Body of pancreas (tissue), 4 donors: ENCODE results near the gene PIGW. TPM values are rescaled to one million over a fixed set of nuclear protein-coding genes. Genes with fewer than 3 reads are reported as not detected.

Experiments used
- ATAC-seq: fragments of 150-250 bp; one replicate; pipeline ENCODE4 v1.9.1; 2016
- DNase-seq, 4 donors: peaks; one replicate each; pipeline ENCODE4 v3.0.0-alpha.2; 2019
- H3K27ac ChIP-seq, 4 donors: fragments of 200-600 bp; sonication (generic); 1 replicate in 3 of 4; 2 replicates in 1 of 4; pipeline versions ENCODE4 v1.5.1 to v1.6.1; 2016 to 2019; ENCODE audit warnings: mild to moderate bottlenecking in 1 of 4, mixed read lengths in 1 of 4, moderate library complexity in 1 of 4
- H3K27me3 ChIP-seq, 2 donors: fragments of 200-600 bp; sonication (generic); one replicate each; pipeline ENCODE4 v1.6.0; 2016; ENCODE audit warnings: mild to moderate bottlenecking in 1 of 2
- H3K36me3 ChIP-seq, 2 donors: fragments of 200-600 bp; sonication (generic); replicated peaks in 1 of 2; 2 replicates each; pipeline ENCODE4 v1.5.1; 2016; ENCODE audit warnings: low read depth in 2 of 2; ENCODE audit not compliant: insufficient read depth in 1 of 2
- H3K4me1 ChIP-seq: fragments of 200-600 bp; sonication (generic); one replicate; pipeline ENCODE4 v1.6.0; 2016
- H3K4me3 ChIP-seq, 2 donors: fragments of 200-600 bp; sonication (generic); 1 replicate in 1 of 2; 2 replicates in 1 of 2; pipeline ENCODE4 v1.5.1; 2016 to 2019
- H3K9me3 ChIP-seq, 3 donors: fragments of 200-600 bp; sonication (generic); 1 replicate in 2 of 3; 2 replicates in 1 of 3; pipeline ENCODE4 v1.5.1; 2016
- POLR2A ChIP-seq, 3 donors: fragments of 450-650 bp; IDR thresholded peaks; one replicate each; pipeline ENCODE4 v1.6.1; 2016; ENCODE audit warnings: antibody characterized with exemption in 3 of 3, mild to moderate bottlenecking in 2 of 3
- WGBS, 2 donors: methylation state at CpG; one replicate each; pipeline ENCODE4 v1.1.5; 2017; 5-methylcytosine and 5-hydroxymethylcytosine counted together
- intact Hi-C: fragments of 100-400 bp; cut with DNase I; formaldehyde crosslinking; loops from one replicate; pipeline ENCODE4 v1.15.1; 2023
- total RNA-seq, 2 donors: library from RNA; depleted of rRNA; stranded (reverse); fragments of >200 nt; gene quantifications; one replicate each; pipeline ENCODE4 v1.1.0, GENCODE V29; 2016
- TF ChIP-seq, protein P1 (sequence below), 7 experiments: fragments of 450-650 bp in 4 of 7; fragments of 200-600 bp in 3 of 7; sonication (generic) in 3 of 7; IDR thresholded peaks; one replicate each; pipeline ENCODE4 v1.5.1; 2016 to 2019; ENCODE audit warnings: antibody characterized with exemption in 7 of 7

PIGW gene
- total RNA-seq, 2 donors from 2014 or later: 2.6 TPM

DNA sequence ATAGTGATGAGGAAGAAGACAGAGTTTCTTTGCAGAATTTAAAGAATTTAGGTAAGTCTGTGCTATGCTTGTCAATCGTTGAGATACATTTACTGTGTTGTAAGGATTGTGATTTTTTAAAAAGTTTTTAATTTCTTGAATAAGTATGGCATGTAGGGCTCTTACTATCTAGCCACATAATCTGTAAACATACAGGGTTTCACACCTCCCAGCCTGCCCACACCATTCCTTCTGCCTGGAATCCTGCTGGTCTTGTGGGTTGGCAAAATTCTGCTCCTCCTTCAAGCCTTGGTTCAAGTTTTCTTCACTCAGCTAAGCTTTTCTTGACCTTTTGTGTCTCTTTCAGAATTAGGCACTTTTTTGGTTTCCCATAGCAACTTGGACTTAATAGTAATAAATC lies 40.8 kb upstream of the PIGW start:
- Histone ChIP-seq H3K27ac (no peak overlapping the region), H3K4me1 (peaks cover 7% of the 10 kb centered on the region), H3K4me3 (no peak overlapping the region), H3K9me3 (no peaks in the 10 kb centered on the region), H3K36me3 (peaks cover 4 to 19% of the 10 kb centered on the region in 2 donors), H3K27me3 (no peaks in the 10 kb centered on the region)
- TF ChIP-seq, protein P1, sequence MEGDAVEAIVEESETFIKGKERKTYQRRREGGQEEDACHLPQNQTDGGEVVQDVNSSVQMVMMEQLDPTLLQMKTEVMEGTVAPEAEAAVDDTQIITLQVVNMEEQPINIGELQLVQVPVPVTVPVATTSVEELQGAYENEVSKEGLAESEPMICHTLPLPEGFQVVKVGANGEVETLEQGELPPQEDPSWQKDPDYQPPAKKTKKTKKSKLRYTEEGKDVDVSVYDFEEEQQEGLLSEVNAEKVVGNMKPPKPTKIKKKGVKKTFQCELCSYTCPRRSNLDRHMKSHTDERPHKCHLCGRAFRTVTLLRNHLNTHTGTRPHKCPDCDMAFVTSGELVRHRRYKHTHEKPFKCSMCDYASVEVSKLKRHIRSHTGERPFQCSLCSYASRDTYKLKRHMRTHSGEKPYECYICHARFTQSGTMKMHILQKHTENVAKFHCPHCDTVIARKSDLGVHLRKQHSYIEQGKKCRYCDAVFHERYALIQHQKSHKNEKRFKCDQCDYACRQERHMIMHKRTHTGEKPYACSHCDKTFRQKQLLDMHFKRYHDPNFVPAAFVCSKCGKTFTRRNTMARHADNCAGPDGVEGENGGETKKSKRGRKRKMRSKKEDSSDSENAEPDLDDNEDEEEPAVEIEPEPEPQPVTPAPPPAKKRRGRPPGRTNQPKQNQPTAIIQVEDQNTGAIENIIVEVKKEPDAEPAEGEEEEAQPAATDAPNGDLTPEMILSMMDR (IDR thresholded peaks at IDR 0.05): no peak
- TF ChIP-seq POLR2A (IDR thresholded peaks at IDR 0.05): no peak
- intact Hi-C loops: no loop called here
- ATAC-seq (no peak), DNase-seq (no peak)
- WGBS, 2 donors: 82 to 86% methylated on average over 1 of the region's 1 CpG

DNA sequence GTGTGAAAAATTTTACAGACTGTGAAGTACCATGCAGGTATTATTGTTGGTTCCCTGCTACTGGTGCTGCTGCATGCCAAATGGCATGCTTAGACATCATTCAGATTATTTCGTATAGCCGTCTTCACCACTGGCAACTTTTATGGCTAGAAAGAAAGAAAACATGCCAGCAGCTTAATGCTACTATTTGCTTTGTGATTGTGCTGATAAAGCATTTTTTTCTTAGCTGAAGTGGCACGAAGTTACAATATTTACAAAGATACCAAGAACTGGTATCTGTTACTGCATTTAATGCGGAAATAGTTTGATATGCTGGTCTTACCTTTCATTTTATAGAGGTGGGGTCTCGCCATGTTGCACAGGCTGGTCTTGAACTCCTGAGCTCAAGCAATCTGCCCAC lies 40.1 kb upstream of the PIGW start:
- DNase-seq (no peak), ATAC-seq (no peak)
- H3K4me1 ChIP-seq: peaks cover 7% of the 10 kb centered on the region
- WGBS, 2 donors: 43 to 50% methylated on average over 5 of the region's 5 CpGs
- peaks cover 4 to 19% of the 10 kb centered on the region in 2 donors for H3K36me3 ChIP-seq
- no peak overlapping the region for H3K4me3 ChIP-seq
- H3K27ac ChIP-seq: no peak overlapping the region
- TF ChIP-seq, protein P1 (IDR thresholded peaks at IDR 0.05): no peak
- no peak for TF ChIP-seq POLR2A (IDR thresholded peaks at IDR 0.05)
- no peaks in the 10 kb centered on the region for H3K9me3 ChIP-seq
- intact Hi-C loops: no loop called here
- no peaks in the 10 kb centered on the region for H3K27me3 ChIP-seq

DNA sequence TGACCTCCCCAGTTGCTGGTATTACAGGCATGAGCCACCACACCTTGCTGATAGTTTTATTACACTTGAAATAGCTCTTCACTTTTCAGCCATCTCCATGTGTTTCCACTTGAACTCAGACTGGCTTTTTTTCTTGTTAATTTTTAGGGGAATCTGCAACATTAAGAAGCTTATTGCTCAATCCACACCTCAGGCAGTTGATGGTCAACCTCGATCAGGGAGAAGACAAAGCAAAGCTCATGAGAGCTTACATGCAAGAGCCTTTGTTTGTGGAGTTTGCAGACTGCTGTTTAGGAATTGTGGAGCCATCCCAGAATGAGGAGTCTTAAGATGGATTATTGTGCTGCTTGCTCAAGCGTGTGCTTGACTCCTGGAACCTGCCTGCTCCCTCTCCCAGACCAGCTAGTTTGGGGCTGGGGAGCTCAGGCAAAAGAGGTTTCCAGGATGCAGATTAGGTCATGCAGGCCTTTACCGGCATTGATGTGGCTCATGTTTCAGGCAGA lies 39.7 kb upstream of the PIGW start:
- intact Hi-C loops: no loop called here
- H3K27me3 ChIP-seq: no peaks in the 10 kb centered on the region
- peaks cover 7% of the 10 kb centered on the region for H3K4me1 ChIP-seq
- DNase-seq (no peak), ATAC-seq (no peak)
- peaks cover 4 to 19% of the 10 kb centered on the region in 2 donors for H3K36me3 ChIP-seq
- H3K27ac ChIP-seq: no peak overlapping the region
- H3K9me3 ChIP-seq: no peaks in the 10 kb centered on the region
- TF ChIP-seq, protein P1 (IDR thresholded peaks at IDR 0.05): no peak
- no peak for TF ChIP-seq POLR2A (IDR thresholded peaks at IDR 0.05)
- no peak overlapping the region for H3K4me3 ChIP-seq
- WGBS, 2 donors: 75 to 89% methylated on average over 3 of the region's 3 CpGs

DNA sequence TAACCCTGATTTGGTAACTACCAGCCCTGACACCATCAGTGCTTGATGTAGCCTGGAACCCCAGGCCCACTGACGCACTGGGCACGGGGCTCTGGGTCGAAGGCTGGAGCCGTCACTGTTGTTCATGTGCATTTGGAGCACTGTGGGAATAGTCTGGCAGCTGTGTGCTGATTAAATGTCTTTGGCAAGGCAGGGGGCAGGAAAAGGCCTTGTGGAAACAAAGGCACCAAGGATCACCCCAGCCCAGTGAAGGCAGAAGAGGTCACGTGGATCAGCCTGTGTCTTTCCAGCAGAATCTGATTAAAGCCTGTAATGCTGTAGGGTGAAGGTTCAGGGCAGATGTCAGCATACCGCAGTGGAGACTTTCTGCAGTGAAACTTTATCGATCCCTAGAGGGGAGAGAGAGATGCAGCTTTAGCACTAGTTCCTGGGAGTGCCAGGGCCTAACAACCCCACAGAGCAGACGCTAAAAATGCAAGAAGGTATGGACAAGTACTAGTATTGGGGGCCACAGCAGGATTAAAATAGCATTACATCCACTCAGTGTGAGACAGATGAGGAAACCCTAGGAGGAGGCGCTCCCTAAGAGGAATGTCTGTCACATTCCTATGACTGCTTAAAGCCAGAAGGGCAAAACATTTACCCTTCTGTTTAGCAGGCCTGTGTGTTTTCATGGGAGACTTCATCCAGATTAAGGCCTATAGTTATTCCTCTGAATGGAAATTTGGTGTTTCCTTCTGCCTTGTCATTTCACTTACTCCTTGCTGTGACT lies 38.6 kb upstream of the PIGW start:
- intact Hi-C loops: no loop called here
- 95 to 96% methylated on average over 9 of the region's 9 CpGs for WGBS, 2 donors
- no peaks in the 10 kb centered on the region for H3K27me3 ChIP-seq
- ATAC-seq (no peak), DNase-seq (no peak)
- TF ChIP-seq, protein P1 (IDR thresholded peaks at IDR 0.05): no peak
- TF ChIP-seq POLR2A (IDR thresholded peaks at IDR 0.05): no peak
- H3K4me1 ChIP-seq: peaks cover 7% of the 10 kb centered on the region
- no peak overlapping the region for H3K4me3 ChIP-seq
- H3K27ac ChIP-seq: no peak overlapping the region
- peaks cover 4 to 19% of the 10 kb centered on the region in 2 donors for H3K36me3 ChIP-seq
- H3K9me3 ChIP-seq: no peaks in the 10 kb centered on the region

DNA sequence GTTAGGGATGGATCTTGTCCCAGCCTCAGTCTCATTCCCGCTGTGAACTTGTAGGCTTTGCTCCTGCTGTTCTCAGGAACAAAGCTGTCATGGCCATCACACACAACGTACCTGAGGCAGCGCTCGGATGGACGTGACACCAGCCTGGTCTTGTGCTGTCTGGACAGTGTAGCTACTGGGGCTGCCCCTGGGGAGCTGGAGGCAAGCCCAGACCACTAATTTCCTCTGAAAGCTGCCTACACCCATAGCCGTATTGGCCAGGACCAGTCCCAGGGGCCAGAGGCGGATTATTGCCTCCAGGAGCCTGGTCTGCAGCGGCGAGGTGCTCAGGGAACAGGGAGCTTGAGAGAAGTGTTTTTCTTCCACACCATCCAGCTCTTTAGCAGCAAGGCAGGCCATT lies 36.6 kb upstream of the PIGW start:
- TF ChIP-seq POLR2A (IDR thresholded peaks at IDR 0.05): no peak
- TF ChIP-seq, protein P1 (IDR thresholded peaks at IDR 0.05): no peak
- Histone ChIP-seq H3K27ac (no peak overlapping the region), H3K9me3 (no peaks in the 10 kb centered on the region), H3K4me3 (no peak overlapping the region), H3K27me3 (no peaks in the 10 kb centered on the region), H3K36me3 (peaks cover 4 to 18% of the 10 kb centered on the region in 2 donors), H3K4me1 (peaks cover 7% of the 10 kb centered on the region)
- DNase-seq: no peak
- 85 to 89% methylated on average over 7 to 9 of the region's 9 CpGs for WGBS, 2 donors
- intact Hi-C loops: no loop called here
- ATAC-seq: no peak
